Loucy (cell line): Measurements from ENCODE around the gene GPRC5C.

ENCODE experiments used
- EZH2phosphoT487 ChIP-seq: fragments of 200-600 bp; IDR thresholded peaks from 2 replicates; pipeline ENCODE4 v1.6.1; 2018; ENCODE audit warnings: antibody characterized with exemption, mild to moderate bottlenecking, moderate library complexity, borderline replicate concordance
- TF ChIP-seq, protein P1 (sequence below): fragments of 200-600 bp; sonication (generic); conservative IDR thresholded peaks from 2 replicates; pipeline ENCODE4 v1.5.1; 2014; ENCODE audit warnings: mild to moderate bottlenecking, antibody characterized with exemption, low read length

DNA sequence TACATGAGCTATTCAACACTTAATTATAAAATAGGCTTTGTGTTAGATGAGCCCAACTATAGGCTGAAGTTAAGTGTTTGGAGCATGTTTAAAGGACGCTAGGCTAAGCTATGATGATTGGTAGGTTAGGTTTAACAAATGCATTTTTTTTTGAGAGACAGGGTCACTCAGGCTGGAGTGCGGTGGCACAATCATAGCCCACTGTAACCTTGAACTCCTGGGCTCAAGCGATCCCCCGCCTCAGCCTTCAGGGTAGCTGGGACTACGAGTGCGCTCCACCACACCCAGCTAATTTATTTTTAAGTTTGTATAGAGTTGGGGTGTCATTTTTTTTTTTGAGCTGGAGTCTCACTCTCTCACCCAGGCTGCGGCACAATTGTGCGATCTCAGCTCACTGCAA is 19.3 kb upstream of the GPRC5C start:
- TF ChIP-seq, protein P1, sequence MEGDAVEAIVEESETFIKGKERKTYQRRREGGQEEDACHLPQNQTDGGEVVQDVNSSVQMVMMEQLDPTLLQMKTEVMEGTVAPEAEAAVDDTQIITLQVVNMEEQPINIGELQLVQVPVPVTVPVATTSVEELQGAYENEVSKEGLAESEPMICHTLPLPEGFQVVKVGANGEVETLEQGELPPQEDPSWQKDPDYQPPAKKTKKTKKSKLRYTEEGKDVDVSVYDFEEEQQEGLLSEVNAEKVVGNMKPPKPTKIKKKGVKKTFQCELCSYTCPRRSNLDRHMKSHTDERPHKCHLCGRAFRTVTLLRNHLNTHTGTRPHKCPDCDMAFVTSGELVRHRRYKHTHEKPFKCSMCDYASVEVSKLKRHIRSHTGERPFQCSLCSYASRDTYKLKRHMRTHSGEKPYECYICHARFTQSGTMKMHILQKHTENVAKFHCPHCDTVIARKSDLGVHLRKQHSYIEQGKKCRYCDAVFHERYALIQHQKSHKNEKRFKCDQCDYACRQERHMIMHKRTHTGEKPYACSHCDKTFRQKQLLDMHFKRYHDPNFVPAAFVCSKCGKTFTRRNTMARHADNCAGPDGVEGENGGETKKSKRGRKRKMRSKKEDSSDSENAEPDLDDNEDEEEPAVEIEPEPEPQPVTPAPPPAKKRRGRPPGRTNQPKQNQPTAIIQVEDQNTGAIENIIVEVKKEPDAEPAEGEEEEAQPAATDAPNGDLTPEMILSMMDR: no peak
- TF ChIP-seq EZH2phosphoT487: no peak
